K562 (cell line): ENCODE measurements around the gene AK4.
A peak's percentile ranks its signal among the peaks of the same experiment; 100 is the strongest.

Experiments
- CREM ChIP-seq: IDR thresholded peaks from 2 replicates; pipeline ENCODE4 v1.6.1; 2014; ENCODE audit warnings: antibody characterized with exemption, low read depth
- EP300 ChIP-seq: IDR thresholded peaks from 2 replicates; pipeline ENCODE4 v1.6.1; 2012; ENCODE audit warnings: low read length, improper control_type of control experiment
- ERF ChIP-seq: fragments of 450-650 bp; formaldehyde crosslinking; IDR thresholded peaks from 2 replicates; pipeline ENCODE4 v1.4.0; 2020; ENCODE audit warnings: mild to moderate bottlenecking, mixed read lengths
- MAFK ChIP-seq: IDR thresholded peaks from 2 replicates; pipeline ENCODE4 v1.6.1; 2011; ENCODE audit warnings: low read length, improper control_type of control experiment
- MAZ ChIP-seq, 2 experiments: fragments of 450-650 bp in 1 of 2; sonication (generic) in 1 of 2; formaldehyde crosslinking; IDR thresholded peaks in 1 of 2; conservative IDR thresholded peaks in 1 of 2; 2 replicates each; pipeline versions ENCODE4 v1.4.0 to v1.5.0; 2020; ENCODE audit warnings: mild to moderate bottlenecking in 1 of 2, missing genetic modification reagents in 1 of 2
- SMARCC2 ChIP-seq: fragments of 450-650 bp; IDR thresholded peaks from 2 replicates; pipeline ENCODE4 v1.6.1; 2017; ENCODE audit warnings: antibody characterized with exemption, moderate library complexity, mild to moderate bottlenecking, low read depth
- ZNF253 ChIP-seq: fragments of 250-450 bp; sonication (Bioruptor Pico); conservative IDR thresholded peaks from 2 replicates; pipeline ENCODE4 v1.6.1; 2021; ENCODE audit warnings: mild to moderate bottlenecking
- TF ChIP-seq, protein P1 (sequence below), 3 experiments: IDR thresholded peaks in 2 of 3; conservative IDR thresholded peaks in 1 of 3; 2 replicates each; pipeline ENCODE4 v1.5.1; 2011 to 2012; ENCODE audit warnings: low read length in 3 of 3, mild to moderate bottlenecking in 3 of 3, control low read depth in 2 of 3, improper control_type of control experiment in 1 of 3, inconsistent platforms in 1 of 3, low read depth in 1 of 3, mixed read lengths in 1 of 3, moderate library complexity in 1 of 3; ENCODE audit not compliant: insufficient read depth in 2 of 3
- TF ChIP-seq, protein P2 (sequence below): fragments of 200-400 bp; formaldehyde crosslinking; IDR thresholded peaks from 2 replicates; pipeline ENCODE4 v1.6.1; 2017; ENCODE audit warnings: mild to moderate bottlenecking, low read depth, low read length, moderate library complexity

DNA sequence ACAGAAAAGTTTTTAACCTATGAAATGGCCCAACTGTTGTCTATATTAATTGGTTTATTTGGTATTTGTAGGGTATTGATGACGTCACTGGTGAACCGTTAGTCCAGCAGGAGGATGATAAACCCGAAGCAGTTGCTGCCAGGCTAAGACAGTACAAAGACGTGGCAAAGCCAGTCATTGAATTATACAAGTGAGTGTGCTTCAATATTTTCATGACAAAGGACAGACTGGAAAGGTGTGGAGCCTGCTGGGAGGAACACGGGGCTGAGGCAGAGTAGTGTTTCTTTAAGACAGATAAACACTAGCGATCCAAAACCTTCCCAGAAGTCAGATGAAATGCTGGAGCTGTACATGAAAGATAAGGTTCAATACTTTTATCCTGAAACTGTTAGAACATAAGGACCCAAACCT is 76.7 kb downstream of the AK4 start:
- peak; percentile 73; the same call in 1 of the 2 replicates for TF ChIP-seq EP300
- no peak for TF ChIP-seq MAZ (CRISPR knock-in tag; conservative IDR thresholded peaks at IDR 0.05 in 1 of 2, IDR thresholded peaks at IDR 0.05 in 1 of 2)
- peak; percentile 79 for TF ChIP-seq CREM
- TF ChIP-seq SMARCC2 = peak; percentile 45; the same call in 1 of the 2 replicates
- TF ChIP-seq, protein P1, sequence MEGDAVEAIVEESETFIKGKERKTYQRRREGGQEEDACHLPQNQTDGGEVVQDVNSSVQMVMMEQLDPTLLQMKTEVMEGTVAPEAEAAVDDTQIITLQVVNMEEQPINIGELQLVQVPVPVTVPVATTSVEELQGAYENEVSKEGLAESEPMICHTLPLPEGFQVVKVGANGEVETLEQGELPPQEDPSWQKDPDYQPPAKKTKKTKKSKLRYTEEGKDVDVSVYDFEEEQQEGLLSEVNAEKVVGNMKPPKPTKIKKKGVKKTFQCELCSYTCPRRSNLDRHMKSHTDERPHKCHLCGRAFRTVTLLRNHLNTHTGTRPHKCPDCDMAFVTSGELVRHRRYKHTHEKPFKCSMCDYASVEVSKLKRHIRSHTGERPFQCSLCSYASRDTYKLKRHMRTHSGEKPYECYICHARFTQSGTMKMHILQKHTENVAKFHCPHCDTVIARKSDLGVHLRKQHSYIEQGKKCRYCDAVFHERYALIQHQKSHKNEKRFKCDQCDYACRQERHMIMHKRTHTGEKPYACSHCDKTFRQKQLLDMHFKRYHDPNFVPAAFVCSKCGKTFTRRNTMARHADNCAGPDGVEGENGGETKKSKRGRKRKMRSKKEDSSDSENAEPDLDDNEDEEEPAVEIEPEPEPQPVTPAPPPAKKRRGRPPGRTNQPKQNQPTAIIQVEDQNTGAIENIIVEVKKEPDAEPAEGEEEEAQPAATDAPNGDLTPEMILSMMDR (IDR thresholded peaks at IDR 0.05 in 2 of 3, conservative IDR thresholded peaks at IDR 0.05 in 1 of 3; ENCODE audit: insufficient read depth in 2 of 3, low read depth in 1 of 3, low read length in 3 of 3) = no peak
- TF ChIP-seq ERF (CRISPR knock-in tag) = no peak
- TF ChIP-seq, protein P2, sequence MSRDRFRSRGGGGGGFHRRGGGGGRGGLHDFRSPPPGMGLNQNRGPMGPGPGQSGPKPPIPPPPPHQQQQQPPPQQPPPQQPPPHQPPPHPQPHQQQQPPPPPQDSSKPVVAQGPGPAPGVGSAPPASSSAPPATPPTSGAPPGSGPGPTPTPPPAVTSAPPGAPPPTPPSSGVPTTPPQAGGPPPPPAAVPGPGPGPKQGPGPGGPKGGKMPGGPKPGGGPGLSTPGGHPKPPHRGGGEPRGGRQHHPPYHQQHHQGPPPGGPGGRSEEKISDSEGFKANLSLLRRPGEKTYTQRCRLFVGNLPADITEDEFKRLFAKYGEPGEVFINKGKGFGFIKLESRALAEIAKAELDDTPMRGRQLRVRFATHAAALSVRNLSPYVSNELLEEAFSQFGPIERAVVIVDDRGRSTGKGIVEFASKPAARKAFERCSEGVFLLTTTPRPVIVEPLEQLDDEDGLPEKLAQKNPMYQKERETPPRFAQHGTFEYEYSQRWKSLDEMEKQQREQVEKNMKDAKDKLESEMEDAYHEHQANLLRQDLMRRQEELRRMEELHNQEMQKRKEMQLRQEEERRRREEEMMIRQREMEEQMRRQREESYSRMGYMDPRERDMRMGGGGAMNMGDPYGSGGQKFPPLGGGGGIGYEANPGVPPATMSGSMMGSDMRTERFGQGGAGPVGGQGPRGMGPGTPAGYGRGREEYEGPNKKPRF = no peak
- no peak for TF ChIP-seq MAFK
- TF ChIP-seq ZNF253 (CRISPR knock-in tag) = no peak
